KBM-7 (cell line): Measurements from ENCODE around the gene MIA.
"Not testable (repeated sequence)": the region's sequence is repeated elsewhere in the genome, so short reads cannot be mapped to it uniquely, and the experiment has no call there.

Source experiments
- DNase-seq: peaks from one replicate; pipeline ENCODE4 v3.0.0-alpha.2; 2015
- in situ Hi-C: fragments of 300-500 bp; cut with MboI; formaldehyde crosslinking; loops from 2 replicates; pipeline ENCODE4 v1.14.3; 2020; ENCODE audit warnings: low sequenced_read_pairs, low pct_unique_long_range_greater_than_20kb, mixed read lengths

MIA gene

DNA sequence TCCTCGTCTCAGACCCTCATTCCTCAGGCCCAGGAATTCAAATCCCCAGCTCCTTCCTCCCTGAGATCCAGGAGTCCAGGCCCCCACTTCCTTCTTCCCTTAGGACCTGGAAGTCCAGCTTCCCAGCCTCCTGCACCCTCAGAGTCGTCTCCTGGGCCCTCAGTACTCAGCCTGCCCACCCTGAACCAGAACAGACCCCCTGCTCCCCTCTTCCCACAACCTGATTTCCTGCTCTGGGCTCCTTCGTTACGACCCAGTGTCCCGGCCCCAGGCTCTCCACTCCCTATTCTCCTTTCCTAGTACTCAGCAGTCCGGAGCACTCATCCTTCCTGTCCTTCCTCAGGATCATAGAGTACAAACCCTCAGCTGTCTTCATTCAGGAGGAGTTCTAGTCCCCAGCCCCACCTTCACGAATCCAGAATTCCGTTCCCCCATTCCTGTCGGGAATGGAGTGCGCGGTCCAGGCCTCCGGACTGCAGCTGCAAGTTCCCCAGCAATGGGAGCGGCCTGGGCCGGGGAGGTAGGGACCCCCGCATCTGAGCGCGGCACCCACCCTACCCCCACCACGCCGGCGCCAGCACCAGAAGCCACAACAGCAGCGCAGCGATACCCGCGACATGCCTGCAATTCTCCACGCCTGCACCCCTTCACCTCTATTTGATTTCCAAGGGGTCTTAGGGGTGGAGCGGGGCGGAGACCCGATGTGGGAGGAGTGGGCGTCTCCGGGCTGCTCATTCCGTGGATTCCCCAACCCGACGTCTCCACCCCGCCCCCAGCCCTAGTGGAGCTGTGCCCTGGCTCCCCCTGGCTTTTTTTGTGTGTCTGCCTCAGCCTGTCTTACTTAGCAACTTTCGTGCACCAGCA is 36.4 kb downstream of the MIA start:
- in situ Hi-C loops = no loop called here

DNA sequence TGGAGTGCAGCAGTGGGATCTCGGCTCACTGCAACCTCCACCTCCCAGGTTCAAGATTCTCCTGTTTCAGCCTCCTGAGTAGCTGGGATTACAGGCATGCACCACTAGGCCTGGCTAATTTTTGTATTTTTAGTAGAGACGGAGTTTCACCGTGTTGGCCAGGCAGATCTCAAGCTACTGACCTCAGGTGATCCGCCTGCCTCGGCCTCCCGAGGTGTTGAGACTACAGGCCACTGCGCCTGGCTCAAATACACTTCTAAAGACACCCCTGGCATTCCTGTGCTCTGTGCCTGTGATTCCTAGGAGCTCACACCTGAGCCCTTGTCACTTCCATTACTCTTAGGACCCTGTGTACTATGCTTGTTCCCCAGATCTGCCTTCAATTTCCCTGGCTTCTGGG is 37.2 kb downstream of the MIA start:
- DNase-seq, in situ Hi-C loops: not testable (repeated sequence)

More for the DNA sequence above, 36.4 kb downstream of the MIA start:
- DNase-seq = no peak

- DNase-seq = no peak
- in situ Hi-C loops = no loop called here
These were observed 37.9 kb downstream of the MIA start for GRCh38 chr19:40813182-40813581.

- in situ Hi-C loops = no loop called here
- DNase-seq = no peak
These were observed 39.9 kb downstream of the MIA start for GRCh38 chr19:40815223-40815622.

GRCh38 chr19:40818480-40819399 is 43.4 kb downstream of the MIA start:
- peak; percentile 67 for DNase-seq
- in situ Hi-C loops = not testable (repeated sequence)

- peak; percentile 72 for DNase-seq
- in situ Hi-C loops = not testable (repeated sequence)
These were observed 44.3 kb downstream of the MIA start for GRCh38 chr19:40819479-40820234.

DNA sequence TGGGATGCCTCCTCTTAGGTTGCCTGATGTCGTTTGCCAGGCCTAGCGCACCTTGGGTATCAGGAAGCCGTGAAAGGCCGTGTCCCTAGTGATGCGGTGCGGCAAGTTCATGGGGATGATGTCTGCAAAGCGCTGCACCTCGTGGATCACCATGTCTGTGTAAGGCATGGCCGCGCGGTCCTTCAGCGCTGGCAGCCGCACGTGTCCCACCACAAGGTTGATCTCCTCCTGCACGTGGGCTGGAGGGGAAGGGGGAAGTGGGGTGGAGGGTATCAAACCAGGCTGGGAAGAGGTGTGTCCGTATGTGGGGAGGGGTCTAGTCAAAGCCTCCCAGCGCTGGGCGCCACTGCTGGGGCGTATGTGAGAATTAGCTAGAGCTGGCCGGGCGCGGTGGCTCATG is 46.8 kb downstream of the MIA start:
- DNase-seq = peak; percentile 36
- in situ Hi-C loops = no loop called here

GRCh38 chr19:40822704-40823553 is 47.6 kb downstream of the MIA start:
- DNase-seq = peak; percentile 95
- in situ Hi-C loops = not testable (repeated sequence)

- in situ Hi-C loops, DNase-seq: not testable (repeated sequence)
These were observed 49.6 kb downstream of the MIA start for GRCh38 chr19:40824916-40825315.

GRCh38 chr19:40825460-40826095 is 50.3 kb downstream of the MIA start:
- DNase-seq, in situ Hi-C loops: not testable (repeated sequence)

- DNase-seq, in situ Hi-C loops: not testable (repeated sequence)
These were observed 51.0 kb downstream of the MIA start for GRCh38 chr19:40826312-40826698.

DNA sequence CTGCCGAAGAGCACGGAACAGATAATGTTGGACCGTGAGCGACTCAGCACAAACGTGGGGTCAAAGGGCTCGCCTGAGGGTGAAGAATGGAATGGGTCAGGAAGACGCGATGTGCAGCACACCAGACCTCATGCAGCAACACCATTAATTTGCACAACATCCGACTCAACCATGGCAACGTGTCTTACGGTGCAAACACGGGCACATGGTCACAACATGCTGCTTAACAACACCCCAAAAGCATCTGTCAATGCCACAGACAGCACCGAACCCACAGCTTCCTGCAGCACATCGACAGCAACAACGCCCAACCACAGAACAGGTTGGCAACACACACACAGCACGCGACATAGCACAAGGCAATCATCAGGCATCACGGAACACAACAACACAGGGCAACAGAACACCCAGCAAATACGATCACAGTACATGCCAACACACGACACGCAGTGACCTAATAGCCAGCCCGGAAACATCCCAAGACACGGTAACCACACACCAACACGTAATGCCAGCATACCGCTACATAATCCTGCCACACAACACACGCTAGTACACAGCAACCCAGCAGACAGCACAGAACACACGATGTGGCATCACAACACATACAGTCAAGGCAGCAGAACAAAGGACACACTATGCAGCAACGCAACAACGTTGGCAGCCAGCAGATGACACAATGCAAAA is 51.5 kb downstream of the MIA start:
- peak; percentile 32 for DNase-seq
- in situ Hi-C loops = not testable (repeated sequence)
